ENCODE results near the gene MED12L. TPM values are rescaled to one million over a fixed set of nuclear protein-coding genes. Genes with fewer than 3 reads are reported as not detected.

The MED12L gene
- total and polyA plus RNA-seq, 9 of the 15 experiments (the other 6 are each of a cell fraction or from before 2014, with no cell fraction given) = not detected

- WGBS (ENCODE audit: insufficient coverage, low coverage, missing lambda C conversion rate) = 14% methylated on average over 2 of the region's 2 CpGs
- BruUV-seq (replicated peaks) = no TSS peak
These were observed 272.0 kb downstream of the MED12L start for GRCh38 chr3:151357463-151357850.

More at GRCh38 chr3:151357463-151357850, 272.0 kb downstream of the MED12L start:
- Histone ChIP-seq H3K27me3 (ENCODE audit: control insufficient read depth in 2 of 2, insufficient read depth in 2 of 2, low read length in 2 of 2) (peaks cover 0 to 2% of the 10 kb centered on the region in 2 experiments; a peak in 1 of 5 replicates), H3K9me3 (replicated peaks; ENCODE audit: control insufficient read depth, insufficient read depth, low read depth, low read length) (no peaks in the 10 kb centered on the region), H3K9me1 (ENCODE audit: control insufficient read depth, insufficient read depth, low read length) (no peaks in the 10 kb centered on the region), H3K4me3 (no peak overlapping the region), H3K9ac (ENCODE audit: insufficient read depth in 1 of 2, low read depth in 2 of 2, low read length in 2 of 2) (no peak overlapping the region), H2AFZ (ENCODE audit: low read depth, low read length) (no peak overlapping the region), H4K20me1 (replicated peaks; ENCODE audit: control insufficient read depth, insufficient read depth, low read length) (no peaks in the 10 kb centered on the region), H3K27ac (ENCODE audit: extremely low read depth, low read depth, low read length) (no peak overlapping the region), H3K79me2 (ENCODE audit: control insufficient read depth, insufficient read depth, low read length) (no peaks in the 10 kb centered on the region), H3K36me3 (ENCODE audit: control insufficient read depth, insufficient read depth, low read length) (no peaks in the 10 kb centered on the region), H3K4me1 (replicated peaks in 1 of 2; ENCODE audit: control insufficient read depth in 2 of 2, insufficient read depth in 2 of 2, low read length in 2 of 2) (no peaks in the 10 kb centered on the region), H3K4me2 (ENCODE audit: insufficient read depth, low read length) (no peak overlapping the region)
- no peak for ATAC-seq
- CTCF ChIA-PET (ENCODE audit: low intra/inter-chr PET ratio) = no interaction called here
- TF ChIP-seq SFPQ (IDR thresholded peaks at IDR 0.05; ENCODE audit: low read depth, low read length) = no peak
- no peak for TF ChIP-seq ZNF764 (CRISPR knock-in tag; IDR thresholded peaks at IDR 0.05; ENCODE audit: low read depth)
- no peak for TF ChIP-seq ZNF232 (CRISPR knock-in tag; IDR thresholded peaks at IDR 0.05)
- no peak for TF ChIP-seq ZNF253 (CRISPR knock-in tag; conservative IDR thresholded peaks at IDR 0.05)
- TF ChIP-seq, protein P1, sequence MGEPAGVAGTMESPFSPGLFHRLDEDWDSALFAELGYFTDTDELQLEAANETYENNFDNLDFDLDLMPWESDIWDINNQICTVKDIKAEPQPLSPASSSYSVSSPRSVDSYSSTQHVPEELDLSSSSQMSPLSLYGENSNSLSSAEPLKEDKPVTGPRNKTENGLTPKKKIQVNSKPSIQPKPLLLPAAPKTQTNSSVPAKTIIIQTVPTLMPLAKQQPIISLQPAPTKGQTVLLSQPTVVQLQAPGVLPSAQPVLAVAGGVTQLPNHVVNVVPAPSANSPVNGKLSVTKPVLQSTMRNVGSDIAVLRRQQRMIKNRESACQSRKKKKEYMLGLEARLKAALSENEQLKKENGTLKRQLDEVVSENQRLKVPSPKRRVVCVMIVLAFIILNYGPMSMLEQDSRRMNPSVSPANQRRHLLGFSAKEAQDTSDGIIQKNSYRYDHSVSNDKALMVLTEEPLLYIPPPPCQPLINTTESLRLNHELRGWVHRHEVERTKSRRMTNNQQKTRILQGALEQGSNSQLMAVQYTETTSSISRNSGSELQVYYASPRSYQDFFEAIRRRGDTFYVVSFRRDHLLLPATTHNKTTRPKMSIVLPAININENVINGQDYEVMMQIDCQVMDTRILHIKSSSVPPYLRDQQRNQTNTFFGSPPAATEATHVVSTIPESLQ (CRISPR knock-in tag; IDR thresholded peaks at IDR 0.05) = no peak
- TF ChIP-seq MECOM (CRISPR knock-in tag; IDR thresholded peaks at IDR 0.05) = no peak
- no peak for TF ChIP-seq CCAR2 (IDR thresholded peaks at IDR 0.05; ENCODE audit: low read depth, low read length)
- TF ChIP-seq NCOA4 (IDR thresholded peaks at IDR 0.05; ENCODE audit: partially characterized antibody) = no peak
- TF ChIP-seq ZNF239 (CRISPR knock-in tag; IDR thresholded peaks at IDR 0.05) = no peak
- TF ChIP-seq TAF7 (tag; IDR thresholded peaks at IDR 0.05) = no peak
- no peak for TF ChIP-seq REST (IDR thresholded peaks at IDR 0.05; ENCODE audit: borderline replicate concordance)
- TF ChIP-seq REST (CRISPR knock-in tag; IDR thresholded peaks at IDR 0.05; ENCODE audit: low read depth) = no peak
- no peak for DNase-seq (ENCODE audit: extremely low read depth in 1 of 4, low spot score in 3 of 4)
- FAIRE-seq = no peak
- in situ Hi-C loops (cut with MboI) = no loop called here
- intact Hi-C loops (cut with micrococcal nuclease) = no loop called here
- POLR2A ChIA-PET = interaction anchor here (1.0 kb wide), 1 partner anchor 13 kb away, joined by 3 read pairs; no protein-coding TSS in a partner anchor

All from K562 (cell line).